ENCODE data around the gene ORC1.

ORC1 gene

DNA sequence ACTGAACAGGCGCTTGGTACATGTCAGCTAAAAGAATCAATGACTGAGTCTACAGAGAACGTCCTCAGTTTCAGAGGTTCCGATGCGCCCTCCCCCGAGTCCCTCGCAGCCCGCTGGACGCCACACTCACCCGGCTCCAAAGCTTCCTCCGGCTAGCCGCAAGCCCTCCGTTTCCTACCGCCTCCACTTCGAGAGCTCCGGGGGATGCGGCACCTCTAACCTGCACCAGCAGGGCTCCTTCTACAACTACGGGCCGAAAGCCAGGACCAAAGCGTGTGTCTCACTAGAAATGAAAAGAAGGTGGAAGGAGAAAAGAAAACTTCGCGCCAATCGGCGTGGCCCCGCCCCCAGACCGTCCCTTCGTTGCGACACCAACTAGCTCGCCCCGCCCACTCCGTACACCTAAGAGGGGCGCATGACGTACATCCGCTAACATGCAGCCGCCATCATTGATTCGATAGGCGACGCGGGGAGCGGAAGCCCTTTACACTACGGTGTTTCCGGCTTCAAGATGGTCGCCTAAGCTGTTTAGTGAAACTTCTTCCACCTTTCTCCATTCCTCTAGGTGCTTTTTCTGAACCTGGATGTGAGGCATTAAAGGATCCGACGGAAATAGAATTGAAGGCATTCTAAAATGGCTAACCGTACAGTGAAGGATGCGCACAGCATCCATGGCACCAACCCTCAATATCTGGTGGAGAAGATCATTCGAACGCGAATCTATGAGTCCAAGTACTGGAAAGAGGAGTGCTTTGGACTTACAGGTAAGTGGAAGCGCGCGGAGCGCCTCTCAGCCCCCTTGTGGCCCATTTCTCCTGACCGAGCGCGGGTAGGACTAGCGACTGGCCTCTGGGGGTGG lies at the start of gene ORC1, which contains the start of gene PRPF38A:
TSS of gene ORC1 (minus strand) at position 308 of the 859 bp plus-strand sequence. CDS start 2,200 bp downstream, outside the sequence.
TSS of gene PRPF38A (plus strand) at position 487 of the 859 bp plus-strand sequence. CDS start at position 635, 148 bp downstream.
- TF ChIP-seq ZFX (IDR thresholded peaks at IDR 0.05): no peak
- TF ChIP-seq, protein P1, sequence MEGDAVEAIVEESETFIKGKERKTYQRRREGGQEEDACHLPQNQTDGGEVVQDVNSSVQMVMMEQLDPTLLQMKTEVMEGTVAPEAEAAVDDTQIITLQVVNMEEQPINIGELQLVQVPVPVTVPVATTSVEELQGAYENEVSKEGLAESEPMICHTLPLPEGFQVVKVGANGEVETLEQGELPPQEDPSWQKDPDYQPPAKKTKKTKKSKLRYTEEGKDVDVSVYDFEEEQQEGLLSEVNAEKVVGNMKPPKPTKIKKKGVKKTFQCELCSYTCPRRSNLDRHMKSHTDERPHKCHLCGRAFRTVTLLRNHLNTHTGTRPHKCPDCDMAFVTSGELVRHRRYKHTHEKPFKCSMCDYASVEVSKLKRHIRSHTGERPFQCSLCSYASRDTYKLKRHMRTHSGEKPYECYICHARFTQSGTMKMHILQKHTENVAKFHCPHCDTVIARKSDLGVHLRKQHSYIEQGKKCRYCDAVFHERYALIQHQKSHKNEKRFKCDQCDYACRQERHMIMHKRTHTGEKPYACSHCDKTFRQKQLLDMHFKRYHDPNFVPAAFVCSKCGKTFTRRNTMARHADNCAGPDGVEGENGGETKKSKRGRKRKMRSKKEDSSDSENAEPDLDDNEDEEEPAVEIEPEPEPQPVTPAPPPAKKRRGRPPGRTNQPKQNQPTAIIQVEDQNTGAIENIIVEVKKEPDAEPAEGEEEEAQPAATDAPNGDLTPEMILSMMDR (conservative IDR thresholded peaks at IDR 0.05): peak; percentile 77
- H3K27ac ChIP-seq: peak within 1 kb of the TSS; percentile 95

DNA sequence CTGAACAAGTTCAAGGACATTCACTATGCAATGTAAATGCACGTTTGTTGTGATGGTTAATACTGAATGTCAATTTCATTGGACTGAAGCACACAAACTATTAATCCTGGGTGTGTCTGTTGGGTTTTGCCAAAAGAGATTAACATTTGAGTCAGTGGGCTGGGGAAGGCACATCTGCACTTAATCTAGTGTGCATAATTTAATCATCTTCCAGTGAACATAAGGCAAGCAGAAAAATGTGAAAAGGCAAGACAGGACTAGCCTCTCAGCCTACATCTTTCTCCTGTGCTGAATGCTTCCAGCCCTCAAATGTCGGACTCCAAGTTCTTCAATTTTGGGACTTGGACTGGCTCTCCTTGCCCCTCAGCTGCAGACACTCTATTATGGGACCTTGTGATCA lies 40.2 kb upstream of the ORC1 start:
- TF ChIP-seq, protein P1 (conservative IDR thresholded peaks at IDR 0.05): no peak
- no peak for TF ChIP-seq ZFX (IDR thresholded peaks at IDR 0.05)
- no peak overlapping the region for H3K27ac ChIP-seq

DNA sequence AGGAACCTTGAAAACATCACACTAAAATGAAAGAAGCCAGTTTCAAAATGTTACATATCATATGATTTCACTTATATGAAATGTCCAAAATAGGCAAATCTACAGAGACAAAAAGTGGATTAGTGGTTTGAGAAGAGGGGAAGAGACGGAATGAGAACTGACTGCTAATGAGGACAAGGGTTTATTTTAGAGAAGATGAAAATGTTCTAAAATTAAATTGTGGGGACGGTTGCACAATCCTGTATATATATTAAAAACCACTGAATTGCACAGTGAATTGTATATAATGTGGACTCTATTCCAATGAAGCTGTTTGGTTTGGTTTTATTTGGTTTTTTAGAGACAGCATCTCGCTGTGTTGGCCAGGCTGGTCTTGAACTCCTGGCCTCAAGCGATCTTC lies 35.8 kb upstream of the ORC1 start:
- H3K27ac ChIP-seq: no peak overlapping the region
- TF ChIP-seq, protein P1 (conservative IDR thresholded peaks at IDR 0.05): no peak
- no peak for TF ChIP-seq ZFX (IDR thresholded peaks at IDR 0.05)

DNA sequence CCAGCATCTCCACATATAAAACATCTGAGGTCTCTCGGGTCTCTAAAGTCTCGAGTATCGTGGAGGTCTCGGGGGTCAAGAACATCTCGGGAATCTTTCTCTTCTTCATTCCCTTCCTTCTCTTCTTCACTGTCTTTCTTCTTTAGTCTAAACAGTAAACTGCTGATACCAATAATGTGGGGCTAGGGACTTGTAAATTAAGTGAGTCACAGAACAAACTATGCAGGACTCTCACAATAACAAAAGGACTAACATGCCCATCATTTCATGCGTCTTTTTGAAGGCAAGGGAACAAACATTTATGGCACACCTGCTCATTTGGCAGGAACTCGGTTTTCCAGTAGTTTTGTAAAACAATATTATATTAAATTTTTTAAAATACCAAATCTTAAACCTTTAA lies 32.6 kb upstream of the ORC1 start:
- no peak overlapping the region for H3K27ac ChIP-seq
- no peak for TF ChIP-seq ZFX (IDR thresholded peaks at IDR 0.05)
- TF ChIP-seq, protein P1 (conservative IDR thresholded peaks at IDR 0.05): no peak

DNA sequence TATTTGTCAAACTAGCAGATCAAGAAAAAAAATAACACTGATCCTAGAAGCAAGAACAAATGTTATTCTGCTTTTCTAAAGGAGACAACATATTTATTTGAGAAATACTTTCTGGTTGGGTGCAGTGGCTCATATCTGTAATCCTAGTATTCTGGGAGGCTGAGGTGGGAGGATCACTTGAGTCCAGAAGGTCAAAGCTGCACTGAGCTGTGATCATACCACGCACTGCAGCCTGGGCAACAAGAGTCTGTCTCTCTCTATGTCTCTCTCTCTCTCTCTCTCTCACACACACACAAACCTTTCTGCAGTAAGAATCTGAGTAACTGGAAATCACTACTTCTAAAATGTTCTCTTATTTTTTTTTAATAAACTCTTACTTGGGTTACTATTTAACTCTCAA lies 31.4 kb upstream of the ORC1 start:
- TF ChIP-seq, protein P1 (conservative IDR thresholded peaks at IDR 0.05): no peak
- no peak for TF ChIP-seq ZFX (IDR thresholded peaks at IDR 0.05)
- H3K27ac ChIP-seq: no peak overlapping the region

DNA sequence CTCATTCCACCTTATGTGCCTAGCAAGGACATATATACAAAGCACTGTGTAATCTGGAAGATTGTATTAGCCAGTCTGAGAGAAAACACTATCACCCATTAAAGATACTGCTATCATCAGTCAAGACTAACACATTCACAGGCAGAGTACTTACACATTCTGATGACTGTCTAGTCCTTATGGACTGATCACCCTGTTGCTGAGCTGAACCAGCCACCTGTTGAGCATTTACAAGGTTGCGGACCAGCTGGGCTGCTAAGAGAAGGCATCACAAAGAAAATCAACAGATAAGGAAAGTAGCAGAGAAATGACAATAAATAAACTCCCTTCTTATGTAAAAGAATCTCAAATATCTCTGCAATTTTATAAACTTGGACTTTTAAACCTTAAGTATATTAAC lies 31.0 kb upstream of the ORC1 start:
- no peak overlapping the region for H3K27ac ChIP-seq
- TF ChIP-seq, protein P1 (conservative IDR thresholded peaks at IDR 0.05): no peak
- no peak for TF ChIP-seq ZFX (IDR thresholded peaks at IDR 0.05)

DNA sequence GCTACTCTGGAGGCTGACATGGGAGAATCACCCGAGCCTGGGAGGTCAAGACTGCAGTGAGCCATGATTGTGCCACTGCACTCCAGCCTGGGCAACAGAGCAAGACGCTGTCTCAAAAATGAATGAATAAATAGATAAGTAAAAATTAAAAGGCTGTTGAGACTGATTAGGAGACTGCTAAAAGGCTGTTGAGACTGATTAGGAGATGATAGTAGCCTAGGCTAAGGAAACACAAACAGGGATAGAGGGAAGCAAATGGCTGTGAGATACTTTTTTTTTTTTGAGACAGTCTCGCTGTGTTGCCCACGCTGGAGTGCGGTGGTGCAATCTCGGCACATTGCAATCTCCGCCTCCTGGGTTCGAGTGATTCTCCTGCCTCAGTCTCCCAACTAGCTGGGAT lies 28.6 kb upstream of the ORC1 start:
- TF ChIP-seq, protein P1 (conservative IDR thresholded peaks at IDR 0.05): no peak
- TF ChIP-seq ZFX (IDR thresholded peaks at IDR 0.05): no peak
- H3K27ac ChIP-seq: no peak overlapping the region
